ENCODE measurements around the gene KRTAP10-7. TPM values are rescaled to one million over a fixed set of nuclear protein-coding genes. Genes with fewer than 3 reads are reported as not detected.

KRTAP10-7 gene
- total RNA-seq, 2 experiments from 2014 or later, result not detected

DNA sequence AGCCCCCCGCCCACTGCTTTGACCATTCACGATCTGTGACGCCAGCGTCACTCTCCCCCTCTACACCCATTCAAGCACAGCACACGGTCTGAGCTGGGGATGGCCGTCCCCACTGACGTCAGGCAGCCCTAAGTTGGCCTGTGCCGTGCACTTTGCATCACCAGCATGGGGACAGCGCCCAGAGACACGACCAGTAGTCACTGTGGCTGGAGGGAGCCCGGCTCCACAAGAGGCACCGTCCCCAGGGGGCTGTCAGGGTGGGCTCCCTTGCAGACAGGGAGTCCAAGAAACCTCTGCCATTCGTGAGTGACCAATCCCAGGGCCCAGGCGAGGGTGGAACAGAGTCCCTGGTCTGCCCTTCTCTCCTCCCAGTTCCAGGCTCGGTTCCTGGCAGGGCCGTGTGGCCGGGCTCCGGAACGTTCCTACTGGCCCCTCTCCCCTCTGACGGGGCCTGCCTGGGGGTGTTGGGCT is 13.8 kb downstream of the KRTAP10-7 start:
- ChIA-PET CTCF (ENCODE audit: unreplicated experiment) (no interaction called here), POLR2A (no interaction called here)
- intact Hi-C loops (cut with micrococcal nuclease; ENCODE audit: unreplicated experiment), result no loop called here
- no peak overlapping the region for H2AFZ ChIP-seq (ENCODE audit: low read length)
- TF ChIP-seq, protein P1, sequence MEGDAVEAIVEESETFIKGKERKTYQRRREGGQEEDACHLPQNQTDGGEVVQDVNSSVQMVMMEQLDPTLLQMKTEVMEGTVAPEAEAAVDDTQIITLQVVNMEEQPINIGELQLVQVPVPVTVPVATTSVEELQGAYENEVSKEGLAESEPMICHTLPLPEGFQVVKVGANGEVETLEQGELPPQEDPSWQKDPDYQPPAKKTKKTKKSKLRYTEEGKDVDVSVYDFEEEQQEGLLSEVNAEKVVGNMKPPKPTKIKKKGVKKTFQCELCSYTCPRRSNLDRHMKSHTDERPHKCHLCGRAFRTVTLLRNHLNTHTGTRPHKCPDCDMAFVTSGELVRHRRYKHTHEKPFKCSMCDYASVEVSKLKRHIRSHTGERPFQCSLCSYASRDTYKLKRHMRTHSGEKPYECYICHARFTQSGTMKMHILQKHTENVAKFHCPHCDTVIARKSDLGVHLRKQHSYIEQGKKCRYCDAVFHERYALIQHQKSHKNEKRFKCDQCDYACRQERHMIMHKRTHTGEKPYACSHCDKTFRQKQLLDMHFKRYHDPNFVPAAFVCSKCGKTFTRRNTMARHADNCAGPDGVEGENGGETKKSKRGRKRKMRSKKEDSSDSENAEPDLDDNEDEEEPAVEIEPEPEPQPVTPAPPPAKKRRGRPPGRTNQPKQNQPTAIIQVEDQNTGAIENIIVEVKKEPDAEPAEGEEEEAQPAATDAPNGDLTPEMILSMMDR (conservative IDR thresholded peaks at IDR 0.05; ENCODE audit: low read length), result no peak
- TF ChIP-seq EZH2phosphoT487 (IDR thresholded peaks at IDR 0.05; ENCODE audit: borderline replicate concordance, low read depth, low read length), result no peak
- DNase-seq (ENCODE audit: low spot score), result no peak
- H3K4me1 ChIP-seq (ENCODE audit: insufficient read depth, low read length, poor library complexity, severe bottlenecking), result peaks cover 12% of the 10 kb centered on the region
- BruUV-seq (replicated peaks), result no TSS peak
- H3K4me2 ChIP-seq (ENCODE audit: low read length), result no peak overlapping the region
- no peaks in the 10 kb centered on the region for H3K79me2 ChIP-seq (ENCODE audit: insufficient read depth, low read depth, low read length)
- peaks cover 13% of the 10 kb centered on the region; the same call in 1 of the 2 replicates for H3K9me3 ChIP-seq (ENCODE audit: low read length)
- H4K20me1 ChIP-seq (ENCODE audit: insufficient read depth, low read length), result no peaks in the 10 kb centered on the region
- H3K27ac ChIP-seq (ENCODE audit: low read depth, low read length, poor library complexity, severe bottlenecking), result no peak overlapping the region
- H3K36me3 ChIP-seq (ENCODE audit: insufficient read depth, low read length), result no peaks in the 10 kb centered on the region
- H3K9me2 ChIP-seq (ENCODE audit: insufficient read depth, low read length), result no peaks in the 10 kb centered on the region
- H3K4me3 ChIP-seq (ENCODE audit: low read depth, low read length, poor library complexity, severe bottlenecking), result no peak overlapping the region

DNA sequence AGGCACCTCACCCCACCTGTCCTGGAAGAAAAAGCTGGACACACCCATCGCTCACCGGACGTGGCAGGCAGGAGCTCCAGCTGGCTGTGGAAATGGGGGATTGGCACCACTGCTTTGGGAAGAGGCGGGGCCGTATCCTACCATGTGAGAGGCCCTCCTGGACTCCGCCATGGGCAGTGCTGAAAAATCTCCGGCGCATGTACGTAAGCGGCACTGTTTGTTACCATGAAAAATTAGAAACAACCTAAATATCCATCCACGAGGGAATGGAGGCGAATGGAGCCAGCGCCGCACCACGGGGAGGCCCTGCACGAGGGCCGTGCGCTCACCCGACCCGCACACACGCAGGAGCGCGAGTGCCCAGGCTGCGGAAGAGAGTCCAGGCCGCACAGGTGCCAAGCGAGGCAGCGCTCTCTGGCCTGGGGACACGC is 14.6 kb downstream of the KRTAP10-7 start:
- no peak for DNase-seq (ENCODE audit: low spot score)
- TF ChIP-seq, protein P1 (conservative IDR thresholded peaks at IDR 0.05; ENCODE audit: low read length), result no peak
- TF ChIP-seq EZH2phosphoT487 (IDR thresholded peaks at IDR 0.05; ENCODE audit: borderline replicate concordance, low read depth, low read length), result no peak
- intact Hi-C loops (cut with micrococcal nuclease; ENCODE audit: unreplicated experiment), result no loop called here
- no peaks in the 10 kb centered on the region for H3K79me2 ChIP-seq (ENCODE audit: insufficient read depth, low read depth, low read length)
- H4K20me1 ChIP-seq (ENCODE audit: insufficient read depth, low read length), result no peaks in the 10 kb centered on the region
- no TSS peak for BruUV-seq (replicated peaks)
- H3K9me2 ChIP-seq (ENCODE audit: insufficient read depth, low read length), result no peaks in the 10 kb centered on the region
- H3K27ac ChIP-seq (ENCODE audit: low read depth, low read length, poor library complexity, severe bottlenecking), result no peak overlapping the region
- H3K36me3 ChIP-seq (ENCODE audit: insufficient read depth, low read length), result no peaks in the 10 kb centered on the region
- peaks cover 13% of the 10 kb centered on the region; the same call in 1 of the 2 replicates for H3K9me3 ChIP-seq (ENCODE audit: low read length)
- ChIA-PET POLR2A (interaction anchor here (0.6 kb wide), 1 partner anchor 1040 kb away, joined by 3 read pairs; no protein-coding TSS in a partner anchor), CTCF (ENCODE audit: unreplicated experiment) (no interaction called here)
- H2AFZ ChIP-seq (ENCODE audit: low read length), result no peak overlapping the region
- H3K4me2 ChIP-seq (ENCODE audit: low read length), result no peak overlapping the region
- H3K4me3 ChIP-seq (ENCODE audit: low read depth, low read length, poor library complexity, severe bottlenecking), result no peak overlapping the region
- H3K4me1 ChIP-seq (ENCODE audit: insufficient read depth, low read length, poor library complexity, severe bottlenecking), result peaks cover 12% of the 10 kb centered on the region

- H3K9me3 ChIP-seq (ENCODE audit: low read length), result peaks cover 13% of the 10 kb centered on the region; the same call in 1 of the 2 replicates
- H3K4me1 ChIP-seq (ENCODE audit: insufficient read depth, low read length, poor library complexity, severe bottlenecking), result peaks cover 12% of the 10 kb centered on the region
- no peaks in the 10 kb centered on the region for H3K9me2 ChIP-seq (ENCODE audit: insufficient read depth, low read length)
- no peaks in the 10 kb centered on the region for H3K36me3 ChIP-seq (ENCODE audit: insufficient read depth, low read length)
- BruUV-seq (replicated peaks), result no TSS peak
- no peak overlapping the region for H2AFZ ChIP-seq (ENCODE audit: low read length)
- intact Hi-C loops (cut with micrococcal nuclease; ENCODE audit: unreplicated experiment), result no loop called here
- H3K4me2 ChIP-seq (ENCODE audit: low read length), result no peak overlapping the region
- ChIA-PET POLR2A (interaction anchor here (0.6 kb wide), 1 partner anchor 1039 kb away, joined by 3 read pairs; no protein-coding TSS in a partner anchor), CTCF (ENCODE audit: unreplicated experiment) (no interaction called here)
- no peak overlapping the region for H3K4me3 ChIP-seq (ENCODE audit: low read depth, low read length, poor library complexity, severe bottlenecking)
- TF ChIP-seq, protein P1 (conservative IDR thresholded peaks at IDR 0.05; ENCODE audit: low read length), result no peak
- no peak for TF ChIP-seq EZH2phosphoT487 (IDR thresholded peaks at IDR 0.05; ENCODE audit: borderline replicate concordance, low read depth, low read length)
- H3K27ac ChIP-seq (ENCODE audit: low read depth, low read length, poor library complexity, severe bottlenecking), result no peak overlapping the region
- DNase-seq (ENCODE audit: low spot score), result no peak
- no peaks in the 10 kb centered on the region for H3K79me2 ChIP-seq (ENCODE audit: insufficient read depth, low read depth, low read length)
- no peaks in the 10 kb centered on the region for H4K20me1 ChIP-seq (ENCODE audit: insufficient read depth, low read length)
Measured at GRCh38 chr21:44615466-44615865, 15.1 kb downstream of the KRTAP10-7 start.
